AG04450 (cell line): Measurements from ENCODE around the gene ZFP42. TPM values are rescaled to one million over a fixed set of nuclear protein-coding genes. Genes with fewer than 3 reads are reported as not detected.

Experiments
- CTCF ChIA-PET: fragments of 300-600, 350-600 bp; formaldehyde crosslinking; extraction: SDS; loops from one replicate; lab custom pipeline; 2022; ENCODE audit warnings: antibody characterized with exemption, inconsistent platforms; lab: Charles Lee
- POLR2A ChIA-PET: fragments of 350-600 bp; formaldehyde crosslinking; extraction: SDS; loops from one replicate; lab custom pipeline; 2021; ENCODE audit warnings: antibody characterized with exemption, inconsistent platforms; lab: Yijun Ruan, JAX
- DNase-seq: peaks from one replicate; pipeline ENCODE4 v3.0.0-alpha.2; 2011; ENCODE audit warnings: low read depth, low spot score
- H3K27ac ChIP-seq: one replicate; pipeline ENCODE4 v1.5.1; 2012; ENCODE audit warnings: low read depth, low read length, control low read depth
- H3K27me3 ChIP-seq: one replicate; pipeline ENCODE4 v1.6.0; 2012; ENCODE audit warnings: low read length; ENCODE audit not compliant: control insufficient read depth, insufficient read depth
- H3K4me3 ChIP-seq: 2 replicates; pipeline ENCODE4 v1.5.1; 2011; ENCODE audit warnings: mild to moderate bottlenecking, low read depth, low read length, control low read depth
- H3K9me3 ChIP-seq: 2 replicates; pipeline ENCODE4 v1.5.1; 2012; ENCODE audit warnings: low read length; ENCODE audit not compliant: control insufficient read depth, insufficient read depth
- polyA minus RNA-seq: library from RNA; depleted of rRNA, polyadenylated mRNA; stranded (reverse); fragments of >200 nt; gene quantifications from 2 replicates; pipeline ENCODE4 v1.2.3, GENCODE V29; 2011; rRNA and poly(A)+ RNA removed
- polyA plus RNA-seq: library from polyadenylated mRNA; depleted of rRNA; stranded (reverse); fragments of >200 nt; gene quantifications from 2 replicates; pipeline ENCODE4 v1.2.3, GENCODE V29; 2011; rRNA removed
- TF ChIP-seq, protein P1 (sequence below): IDR thresholded peaks from 2 replicates; pipeline ENCODE4 v1.5.1; 2011; ENCODE audit warnings: low read depth, low read length, control low read depth, inconsistent platforms

The ZFP42 gene
- 0.05 and 0.07 TPM in 2 replicates for polyA plus RNA-seq
- 0.09 and 0.17 TPM in 2 replicates for polyA minus RNA-seq

DNA sequence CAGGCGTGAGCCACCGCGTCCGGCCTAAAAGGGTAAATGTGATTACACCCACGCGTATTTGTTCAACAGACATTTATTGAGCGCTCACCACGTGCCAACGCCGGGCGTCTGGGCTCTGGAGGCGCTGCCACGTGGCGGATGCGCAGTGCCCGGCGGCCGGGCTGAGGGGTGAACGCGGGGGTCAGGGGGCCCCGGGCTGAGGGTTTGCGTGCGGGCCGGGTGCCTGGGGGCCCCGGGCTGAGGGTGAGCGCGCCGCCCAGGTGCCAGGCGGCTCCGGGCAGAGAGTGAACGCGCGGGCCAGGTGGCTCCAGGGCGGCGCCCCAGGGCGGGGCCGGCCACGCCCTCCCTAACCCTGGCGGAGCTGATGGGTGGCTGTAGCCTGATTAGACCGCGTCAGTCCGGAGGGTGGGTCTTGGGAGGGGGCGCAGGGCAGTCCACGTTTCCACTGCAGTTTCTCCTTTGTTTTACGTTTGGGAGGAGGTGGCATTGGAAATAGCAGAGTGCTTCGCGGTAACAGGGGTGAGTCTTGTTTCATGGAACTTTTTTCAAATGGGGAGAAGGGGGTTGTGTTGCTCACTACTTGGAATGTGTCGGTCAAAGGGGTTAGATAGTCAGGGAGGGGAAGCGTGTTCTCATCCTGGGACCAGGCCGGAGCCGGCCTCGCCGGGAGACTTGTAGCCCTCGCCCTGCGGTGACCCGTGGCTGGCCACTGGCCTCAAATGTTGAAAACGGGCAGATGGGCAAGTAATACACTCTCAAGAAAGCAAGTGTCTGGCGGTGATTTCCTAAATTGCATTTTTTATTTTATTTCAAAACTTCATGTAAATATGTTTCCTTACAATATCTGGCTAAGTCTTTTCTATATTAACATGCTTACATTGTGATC lies at the start of gene ZFP42:
TSS of gene ZFP42 (plus strand) at position 450 of the 886 bp plus-strand sequence. CDS start 7,037 bp downstream, outside the sequence.
- TF ChIP-seq, protein P1, sequence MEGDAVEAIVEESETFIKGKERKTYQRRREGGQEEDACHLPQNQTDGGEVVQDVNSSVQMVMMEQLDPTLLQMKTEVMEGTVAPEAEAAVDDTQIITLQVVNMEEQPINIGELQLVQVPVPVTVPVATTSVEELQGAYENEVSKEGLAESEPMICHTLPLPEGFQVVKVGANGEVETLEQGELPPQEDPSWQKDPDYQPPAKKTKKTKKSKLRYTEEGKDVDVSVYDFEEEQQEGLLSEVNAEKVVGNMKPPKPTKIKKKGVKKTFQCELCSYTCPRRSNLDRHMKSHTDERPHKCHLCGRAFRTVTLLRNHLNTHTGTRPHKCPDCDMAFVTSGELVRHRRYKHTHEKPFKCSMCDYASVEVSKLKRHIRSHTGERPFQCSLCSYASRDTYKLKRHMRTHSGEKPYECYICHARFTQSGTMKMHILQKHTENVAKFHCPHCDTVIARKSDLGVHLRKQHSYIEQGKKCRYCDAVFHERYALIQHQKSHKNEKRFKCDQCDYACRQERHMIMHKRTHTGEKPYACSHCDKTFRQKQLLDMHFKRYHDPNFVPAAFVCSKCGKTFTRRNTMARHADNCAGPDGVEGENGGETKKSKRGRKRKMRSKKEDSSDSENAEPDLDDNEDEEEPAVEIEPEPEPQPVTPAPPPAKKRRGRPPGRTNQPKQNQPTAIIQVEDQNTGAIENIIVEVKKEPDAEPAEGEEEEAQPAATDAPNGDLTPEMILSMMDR, result no peak
- ChIA-PET CTCF (no interaction called here), POLR2A (no interaction called here)
- no peak within 1 kb of the TSS for H3K27ac ChIP-seq
- no peak within 1 kb of the TSS for H3K4me3 ChIP-seq
- no peak for DNase-seq
- no peaks in the 10 kb centered on the region for H3K27me3 ChIP-seq
- peaks cover 32% of the 10 kb centered on the region for H3K9me3 ChIP-seq

DNA sequence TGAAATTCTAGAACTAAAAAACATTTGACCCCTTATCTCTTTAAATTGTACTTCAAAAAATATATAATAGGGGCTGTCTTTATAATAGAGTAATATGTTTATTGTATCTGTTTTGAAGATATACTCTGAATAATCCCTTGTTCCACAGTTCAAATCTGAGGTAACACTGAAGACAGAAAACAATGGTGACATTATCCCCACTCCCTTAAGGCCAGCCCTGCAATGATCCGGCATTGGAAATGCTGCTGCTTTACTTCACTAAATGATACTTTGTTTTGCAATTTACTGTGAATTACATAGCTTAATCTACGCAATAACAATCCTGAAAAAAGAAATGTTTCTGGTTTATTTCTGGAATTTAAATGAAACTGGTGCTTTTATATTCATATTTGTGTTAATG lies 34.4 kb upstream of the ZFP42 start:
- TF ChIP-seq, protein P1, result no peak
- Histone ChIP-seq H3K4me3 (no peak overlapping the region), H3K27me3 (no peaks in the 10 kb centered on the region), H3K27ac (no peak overlapping the region), H3K9me3 (peaks cover 5% of the 10 kb centered on the region; the same call in 1 of the 2 replicates)
- no peak for DNase-seq
- ChIA-PET POLR2A (no interaction called here), CTCF (no interaction called here)

DNA sequence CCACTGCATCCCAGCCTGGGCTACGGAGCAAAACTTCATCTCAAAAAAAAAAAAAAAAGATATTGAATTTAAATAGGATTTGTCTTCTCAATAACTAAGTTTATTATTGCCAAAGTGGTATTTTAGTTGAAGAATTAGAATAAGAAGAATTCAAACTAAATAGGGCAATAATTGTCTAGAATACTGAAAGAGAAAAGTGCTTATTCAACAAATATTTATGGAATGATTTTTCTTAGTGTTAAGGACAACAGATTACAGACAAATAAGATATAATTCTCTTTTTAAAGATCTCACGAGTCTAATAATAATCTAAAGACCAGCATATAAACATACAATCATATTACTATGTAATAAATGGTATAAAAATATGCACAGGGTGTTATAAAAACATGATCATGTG lies 33.6 kb upstream of the ZFP42 start:
- TF ChIP-seq, protein P1, result no peak
- peaks cover 5% of the 10 kb centered on the region; the same call in 1 of the 2 replicates for H3K9me3 ChIP-seq
- no peak overlapping the region for H3K4me3 ChIP-seq
- no peak for DNase-seq
- H3K27ac ChIP-seq, result no peak overlapping the region
- POLR2A ChIA-PET, result no interaction called here
- no peaks in the 10 kb centered on the region for H3K27me3 ChIP-seq
- CTCF ChIA-PET, result no interaction called here

DNA sequence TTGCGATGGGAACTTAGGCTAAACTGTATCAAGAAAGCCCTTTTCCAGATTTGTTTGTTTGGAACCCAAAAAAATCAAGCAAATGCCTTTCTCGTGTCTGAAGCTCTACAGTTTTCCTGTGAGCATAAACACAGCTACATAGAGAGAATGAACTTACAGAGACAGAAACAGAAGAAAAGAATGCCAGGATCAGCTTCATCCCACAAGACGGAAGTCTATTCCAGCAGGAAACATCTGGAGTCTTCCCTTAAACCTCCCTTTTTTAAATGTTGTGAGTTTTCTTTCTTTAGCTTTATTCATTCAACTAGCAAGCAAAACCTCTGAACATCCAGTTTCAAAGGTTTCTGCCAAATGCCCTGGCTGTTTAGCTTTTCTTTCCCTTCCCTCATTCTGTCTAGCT lies 32.6 kb upstream of the ZFP42 start:
- Histone ChIP-seq H3K27ac (no peak overlapping the region), H3K9me3 (peaks cover 5% of the 10 kb centered on the region; the same call in 1 of the 2 replicates), H3K27me3 (no peaks in the 10 kb centered on the region), H3K4me3 (no peak overlapping the region)
- CTCF ChIA-PET, result interaction anchor here (1.0 kb wide), 1 partner anchor 34 kb away, joined by 3 read pairs; no protein-coding TSS in a partner anchor
- TF ChIP-seq, protein P1, result no peak
- DNase-seq, result no peak
- POLR2A ChIA-PET, result no interaction called here

DNA sequence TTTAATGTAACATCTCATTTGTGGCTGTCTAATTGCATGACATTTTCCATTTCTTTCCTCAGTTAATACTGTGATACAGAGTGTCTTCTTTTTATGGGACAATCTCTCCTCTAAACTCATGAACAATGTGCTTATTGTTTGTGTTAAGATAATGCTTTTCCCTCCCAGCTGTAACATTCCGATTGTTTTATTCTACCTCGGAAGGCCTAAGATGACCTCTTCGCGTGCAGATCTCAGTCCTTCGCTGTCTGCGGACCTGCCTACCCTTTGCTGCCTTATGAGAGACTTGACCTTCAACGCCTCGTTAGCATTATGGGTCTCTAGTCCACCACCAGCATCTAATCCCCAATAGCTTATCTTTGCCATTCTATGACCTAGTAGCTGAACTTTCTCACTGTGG lies 29.8 kb upstream of the ZFP42 start:
- no peak for DNase-seq
- H3K27me3 ChIP-seq, result no peaks in the 10 kb centered on the region
- ChIA-PET POLR2A (no interaction called here), CTCF (interaction anchor here (0.6 kb wide), 1 partner anchor 1669 kb away, joined by 3 read pairs; no protein-coding TSS in a partner anchor)
- H3K4me3 ChIP-seq, result no peak overlapping the region
- no peak overlapping the region for H3K27ac ChIP-seq
- H3K9me3 ChIP-seq, result peaks cover 11% of the 10 kb centered on the region
- TF ChIP-seq, protein P1, result no peak
